DOHH2 (cell line): ENCODE data around the gene TEN1.

Experiments
- CTCF ChIP-seq: fragments of 200-600 bp; sonication (generic); IDR thresholded peaks from one replicate; pipeline ENCODE4 v1.5.1; 2014; ENCODE audit warnings: antibody characterized with exemption, mild to moderate bottlenecking, low read depth, low read length; ENCODE audit not compliant: poor library complexity, severe bottlenecking
- EZH2phosphoT487 ChIP-seq: fragments of 200-600 bp; sonication (generic); IDR thresholded peaks from 2 replicates; pipeline ENCODE4 v1.6.1; 2017; ENCODE audit warnings: borderline replicate concordance, mild to moderate bottlenecking, antibody characterized with exemption, low read length, moderate library complexity, mixed read lengths

GRCh38 chr17:75996665-75997590, 17.9 kb downstream of the TEN1 start:
- TF ChIP-seq CTCF: no peak
- TF ChIP-seq EZH2phosphoT487: no peak
